DMS 273 (cell line): ENCODE measurements around the gene FGB.
"Not testable (repeated sequence)": the region's sequence is repeated elsewhere in the genome, so short reads cannot be mapped to it uniquely, and the experiment has no call there.

ENCODE experiments used
- DNase-seq: peaks from one replicate; lab custom pipeline; 2025; ENCODE audit not compliant: unreplicated experiment; lab: John Stamatoyannopoulos, UW

Gene FGB

GRCh38 chr4:154594343-154594742 is 31.5 kb downstream of the FGB start:
- not testable (repeated sequence) for DNase-seq

GRCh38 chr4:154595807-154596206 is 33.0 kb downstream of the FGB start:
- no peak for DNase-seq

- not testable (repeated sequence) for DNase-seq
These were observed 34.5 kb downstream of the FGB start for GRCh38 chr4:154597281-154597680.

GRCh38 chr4:154597798-154598774 is 35.3 kb downstream of the FGB start:
- DNase-seq = no peak

GRCh38 chr4:154602404-154603020 is 39.7 kb downstream of the FGB start:
- DNase-seq = no peak

GRCh38 chr4:154603033-154603943 is 40.5 kb downstream of the FGB start:
- DNase-seq = no peak

- DNase-seq = no peak
These were observed 41.9 kb downstream of the FGB start for GRCh38 chr4:154604696-154605200.

GRCh38 chr4:154606728-154607723 is 44.2 kb downstream of the FGB start:
- no peak for DNase-seq

GRCh38 chr4:154608361-154609252 is 45.8 kb downstream of the FGB start:
- DNase-seq = no peak

GRCh38 chr4:154609532-154609931 is 46.7 kb downstream of the FGB start:
- no peak for DNase-seq

- DNase-seq = no peak
These were observed 47.8 kb downstream of the FGB start for GRCh38 chr4:154610582-154610981.

- DNase-seq = no peak
These were observed 49.0 kb downstream of the FGB start for GRCh38 chr4:154611833-154612232.

GRCh38 chr4:154612472-154613414 is 49.9 kb downstream of the FGB start, which contains the start of gene FGG:
Gene FGG, minus strand, starts transcription at chr4:154612656. Its CDS starts 47 bp downstream, at chr4:154612609.
- no peak for DNase-seq

GRCh38 chr4:154614306-154614705 is 51.5 kb downstream of the FGB start:
- no peak for DNase-seq

- no peak for DNase-seq
These were observed 52.4 kb downstream of the FGB start for GRCh38 chr4:154615211-154615610.

GRCh38 chr4:154616287-154616686 is 53.5 kb downstream of the FGB start:
- no peak for DNase-seq

- DNase-seq = no peak
These were observed 53.9 kb downstream of the FGB start for GRCh38 chr4:154616731-154617130.
